Inferior parietal cortex (tissue), 1 donor: Measurements from ENCODE around the gene PTPRCAP.
"Not testable (repeated sequence)": the region's sequence is repeated elsewhere in the genome, so short reads cannot be mapped to it uniquely, and the experiment has no call there.

ENCODE experiments used
- DNase-seq: peaks from one replicate; pipeline ENCODE4 v3.0.0-alpha.2; 2016; ENCODE audit errors: extremely low spot score

Gene PTPRCAP

GRCh38 chr11:67465530-67465929, 28.0 kb upstream of the PTPRCAP start:
- DNase-seq = not testable (repeated sequence)

GRCh38 chr11:67465189-67465510, 27.7 kb upstream of the PTPRCAP start:
- DNase-seq = no peak

GRCh38 chr11:67464411-67465188, 27.1 kb upstream of the PTPRCAP start:
- DNase-seq = peak; percentile 40

GRCh38 chr11:67463680-67464410, 26.4 kb upstream of the PTPRCAP start:
- no peak for DNase-seq

- DNase-seq = no peak
Observed at GRCh38 chr11:67463186-67463585, 25.7 kb upstream of the PTPRCAP start.

GRCh38 chr11:67458266-67458665, 20.8 kb upstream of the PTPRCAP start:
- DNase-seq = no peak

- no peak for DNase-seq
Observed at GRCh38 chr11:67457453-67457852, 20.0 kb upstream of the PTPRCAP start.

GRCh38 chr11:67456068-67456705, 18.7 kb upstream of the PTPRCAP start:
- no peak for DNase-seq

GRCh38 chr11:67455054-67455453, 17.6 kb upstream of the PTPRCAP start, which contains the start of gene CABP4:
TSS of gene CABP4 (plus strand) at chr11:67455354. CDS start at chr11:67455424, 70 bp downstream.
- no peak for DNase-seq

GRCh38 chr11:67453816-67454732, 16.6 kb upstream of the PTPRCAP start:
- DNase-seq = no peak

- DNase-seq = no peak
Observed at GRCh38 chr11:67452141-67452952, 14.9 kb upstream of the PTPRCAP start, which contains the start of gene GPR152. TSS of gene GPR152 (minus strand) at chr11:67452729. CDS start at chr11:67452724, 5 bp downstream.

GRCh38 chr11:67451658-67451976, 14.1 kb upstream of the PTPRCAP start:
- DNase-seq = no peak

GRCh38 chr11:67450796-67451657, 13.5 kb upstream of the PTPRCAP start:
- no peak for DNase-seq

- no peak for DNase-seq
Observed at GRCh38 chr11:67449116-67449844, 11.8 kb upstream of the PTPRCAP start.

GRCh38 chr11:67448220-67448609, 10.7 kb upstream of the PTPRCAP start:
- DNase-seq = no peak

- DNase-seq = no peak
Observed at GRCh38 chr11:67445515-67445914, 8.0 kb upstream of the PTPRCAP start.

GRCh38 chr11:67442504-67443404, 5.3 kb upstream of the PTPRCAP start:
- DNase-seq = no peak

GRCh38 chr11:67441731-67442351, 4.4 kb upstream of the PTPRCAP start:
- no peak for DNase-seq
